Natural killer cell (primary cell): Measurements from ENCODE around the gene SACM1L. TPM values are rescaled to one million over a fixed set of nuclear protein-coding genes. Genes with fewer than 3 reads are reported as not detected.
"Not testable (repeated sequence)": the region's sequence is repeated elsewhere in the genome, so short reads cannot be mapped to it uniquely, and the experiment has no call there.

ENCODE experiments used
- ATAC-seq, 3 donors: fragments of 150-1000 bp in 2 of 3; fragments of 200-7000 bp in 1 of 3; cut with Tn5 transposase; 1 replicate in 1 of 3; 2 replicates in 2 of 3; pipeline ENCODE4 v1.10.0; 2021; ENCODE audit warnings: mild to moderate bottlenecking in 2 of 3, moderate library complexity in 2 of 3
- DNase-seq, 2 donors: peaks; one replicate each; pipeline versions ENCODE4 v3.0.0 to v3.0.0-alpha.2; 2013 to 2021; ENCODE audit warnings: mixed read lengths in 1 of 2
- H3K27ac ChIP-seq: one replicate; pipeline ENCODE4 v1.5.1; 2013; ENCODE audit warnings: mild to moderate bottlenecking, low read length
- H3K27me3 ChIP-seq: one replicate; pipeline ENCODE4 v1.6.1; 2013; ENCODE audit warnings: low read length; ENCODE audit not compliant: control insufficient read depth, insufficient read depth
- H3K36me3 ChIP-seq: one replicate; pipeline ENCODE4 v1.6.1; 2013; ENCODE audit warnings: low read length; ENCODE audit not compliant: control insufficient read depth, insufficient read depth
- H3K4me1 ChIP-seq: one replicate; pipeline ENCODE4 v1.6.1; 2013; ENCODE audit warnings: low read length; ENCODE audit not compliant: control insufficient read depth, insufficient read depth
- H3K4me3 ChIP-seq: one replicate; pipeline ENCODE4 v1.5.1; 2013; ENCODE audit warnings: low read length
- H3K9me3 ChIP-seq: one replicate; pipeline ENCODE4 v1.6.1; 2013; ENCODE audit warnings: low read length; ENCODE audit not compliant: control insufficient read depth, insufficient read depth
- H3K27ac Mint-ChIP-seq, 2 donors: one replicate each; pipeline ENCODE4 v1.8.0; 2022; ENCODE audit warnings: mild to moderate bottlenecking in 2 of 2, mixed read lengths in 2 of 2, moderate library complexity in 1 of 2
- H3K27me3 Mint-ChIP-seq, 2 donors: one replicate each; pipeline ENCODE4 v1.8.0; 2022; ENCODE audit warnings: low read depth in 2 of 2, mixed read lengths in 2 of 2
- H3K36me3 Mint-ChIP-seq: one replicate; pipeline ENCODE4 v1.8.0; 2022; ENCODE audit warnings: mixed read lengths
- H3K4me1 Mint-ChIP-seq, 2 donors: one replicate each; pipeline ENCODE4 v1.8.0; 2022; ENCODE audit warnings: mixed read lengths in 2 of 2
- H3K4me3 Mint-ChIP-seq: one replicate; pipeline ENCODE4 v1.8.0; 2022; ENCODE audit warnings: mild to moderate bottlenecking, moderate library complexity, mixed read lengths
- H3K9me3 Mint-ChIP-seq, 2 donors: one replicate each; pipeline ENCODE4 v1.8.0; 2022; ENCODE audit warnings: mixed read lengths in 2 of 2
- CTCF ChIP-seq: fragments of 200-600 bp; IDR thresholded peaks from one replicate; pipeline ENCODE4 v1.8.0; 2022; ENCODE audit warnings: antibody characterized with exemption
- WGBS: methylation state at CpG from one replicate; pipeline ENCODE4 v1.1.7; 2013; ENCODE audit warnings: missing lambda C conversion rate; ENCODE audit not compliant: insufficient coverage; 5-methylcytosine and 5-hydroxymethylcytosine counted together
- intact Hi-C: fragments of 100-400 bp; cut with micrococcal nuclease; formaldehyde crosslinking; loops from one replicate; pipeline ENCODE4 v1.14.2; 2022
- total RNA-seq, 4 donors: library from RNA; stranded (reverse); fragments of 120-200 nt in 1 of 4; gene quantifications; one replicate each; pipeline versions ENCODE4 v1.2.3 to v1.2.4, GENCODE V29; 2013 to 2022

SACM1L gene
- total RNA-seq, 3 donors from 2014 or later (not counting 1 experiment from before 2014, with no cell fraction given), result 93.2 to 110 (median 93.9) TPM

GRCh38 chr3:45682786-45683185, 6.4 kb upstream of the SACM1L start:
- H3K9me3 Mint-ChIP-seq, result no peaks in the 10 kb centered on the region
- Histone ChIP-seq H3K27me3 (no peaks in the 10 kb centered on the region), H3K4me1 (peaks cover under 1% of the 10 kb centered on the region), H3K27ac (no peak overlapping the region), H3K9me3 (no peaks in the 10 kb centered on the region), H3K36me3 (peaks cover 17% of the 10 kb centered on the region), H3K4me3 (no peak overlapping the region)
- intact Hi-C loops, result no loop called here
- WGBS, result 77% methylated on average over 5 of the region's 5 CpGs
- H3K4me1 Mint-ChIP-seq, result peaks cover 0 to 4% of the 10 kb centered on the region in 2 donors
- H3K27me3 Mint-ChIP-seq, result no peaks in the 10 kb centered on the region
- H3K36me3 Mint-ChIP-seq, result no peaks in the 10 kb centered on the region
- no peak for TF ChIP-seq CTCF
- H3K4me3 Mint-ChIP-seq, result no peak overlapping the region
- H3K27ac Mint-ChIP-seq, result no peak overlapping the region
- no peak for DNase-seq
- ATAC-seq, result no peak

GRCh38 chr3:45683417-45684326, 5.5 kb upstream of the SACM1L start:
- no peaks in the 10 kb centered on the region for H3K9me3 Mint-ChIP-seq
- ATAC-seq (no peak), DNase-seq (no peak)
- peaks cover 0 to under 1% of the 10 kb centered on the region in 2 donors for H3K27me3 Mint-ChIP-seq
- no peak overlapping the region for H3K4me3 ChIP-seq
- peaks cover 7% of the 10 kb centered on the region for H3K4me1 ChIP-seq
- WGBS, result 90% methylated on average over 10 of the region's 13 CpGs
- H3K27ac Mint-ChIP-seq, result no peak overlapping the region
- H3K4me1 Mint-ChIP-seq, result peaks cover 4 to 5% of the 10 kb centered on the region in 2 donors
- intact Hi-C loops, result no loop called here
- H3K36me3 Mint-ChIP-seq, result peaks cover 1% of the 10 kb centered on the region
- no peak overlapping the region for H3K4me3 Mint-ChIP-seq
- H3K36me3 ChIP-seq, result peaks cover 10% of the 10 kb centered on the region
- H3K9me3 ChIP-seq, result no peaks in the 10 kb centered on the region
- TF ChIP-seq CTCF, result no peak
- no peak overlapping the region for H3K27ac ChIP-seq
- no peaks in the 10 kb centered on the region for H3K27me3 ChIP-seq

- H3K36me3 Mint-ChIP-seq, result peaks cover 7% of the 10 kb centered on the region
- no peak overlapping the region for H3K4me3 Mint-ChIP-seq
- 86% methylated on average over 12 of the region's 12 CpGs for WGBS
- no peaks in the 10 kb centered on the region for H3K9me3 ChIP-seq
- intact Hi-C loops, result no loop called here
- no peak for TF ChIP-seq CTCF
- H3K27ac Mint-ChIP-seq, result no peak overlapping the region
- no peaks in the 10 kb centered on the region for H3K27me3 ChIP-seq
- peaks cover 4% of the 10 kb centered on the region for H3K36me3 ChIP-seq
- peaks cover 7% of the 10 kb centered on the region for H3K4me1 ChIP-seq
- no peak for ATAC-seq
- peaks cover 4 to 7% of the 10 kb centered on the region in 2 donors for H3K27me3 Mint-ChIP-seq
- H3K4me1 Mint-ChIP-seq, result peaks cover 10 to 11% of the 10 kb centered on the region in 2 donors
- no peak overlapping the region for H3K4me3 ChIP-seq
- H3K9me3 Mint-ChIP-seq, result no peaks in the 10 kb centered on the region
- peak in 1 of 2 donors; percentile 69 for DNase-seq
- H3K27ac ChIP-seq, result no peak overlapping the region
Observed at GRCh38 chr3:45684327-45684892, 4.8 kb upstream of the SACM1L start.

GRCh38 chr3:45685722-45686121, 3.5 kb upstream of the SACM1L start:
- H3K9me3 Mint-ChIP-seq, DNase-seq, H3K4me3 Mint-ChIP-seq, H3K4me1 ChIP-seq, H3K27ac ChIP-seq, intact Hi-C loops, H3K27me3 Mint-ChIP-seq, H3K4me3 ChIP-seq, ATAC-seq, H3K27ac Mint-ChIP-seq, H3K27me3 ChIP-seq, H3K9me3 ChIP-seq, H3K36me3 Mint-ChIP-seq, H3K36me3 ChIP-seq: not testable (repeated sequence)
- WGBS, result no CpG with 5 or more reads among the region's 4 CpGs
- peaks cover 21 to 22% of the 10 kb centered on the region in 2 donors for H3K4me1 Mint-ChIP-seq
